HepG2 (cell line): Measurements from ENCODE around the gene TXNRD1. TPM values are rescaled to one million over a fixed set of nuclear protein-coding genes. Genes with fewer than 3 reads are reported as not detected.

Experiments
- ATAC-seq: fragments of 200-7000 bp; cut with Tn5 transposase; 3 replicates; pipeline ENCODE4 v1.9.1; 2020; ENCODE audit warnings: mild to moderate bottlenecking, moderate library complexity
- BruUV-seq: library from RNA; stranded (reverse); fragments of 400-500 nt; replicated peaks from 2 replicates; lab custom pipeline; 2021; lab: Mats Ljungman, UMichigan
- CTCF ChIA-PET: fragments of 300-600 bp; formaldehyde crosslinking; extraction: SDS; loops from one replicate; lab custom pipeline; 2021; ENCODE audit warnings: low total read pairs, inconsistent platforms, low intra/inter-chr PET ratio; lab: Yijun Ruan, JAX
- POLR2A ChIA-PET: fragments of 350-600 bp; sonication (Branson Sonifier 250); formaldehyde crosslinking; loops from one replicate; lab custom pipeline; 2020; ENCODE audit warnings: antibody characterized with exemption, inconsistent platforms; lab: Yijun Ruan, JAX
- DNase-seq: peaks from one replicate; pipeline ENCODE4 v3.0.0-alpha.2; 2015; ENCODE audit warnings: low spot score
- FAIRE-seq: peaks from 3 replicates; lab custom pipeline; 2011; peaks lifted over from hg19 to GRCh38; lab: Jason Lieb, UNC
- H2AFZ ChIP-seq: one replicate; pipeline ENCODE4 v1.6.1; 2011; ENCODE audit warnings: low read length, inconsistent platforms
- H3K27ac ChIP-seq: fragments of 300-600 bp; 3 replicates; pipeline ENCODE4 v1.8.0; 2011; ENCODE audit warnings: mixed run types, mild to moderate bottlenecking, mixed read lengths, low read length, inconsistent platforms; ENCODE audit not compliant: insufficient read depth; ENCODE audit errors: extremely low read length
- H3K27me3 ChIP-seq, 2 experiments: fragments of 200-600 bp in 1 of 2; 2 replicates in 1 of 2; 3 replicates in 1 of 2; pipeline versions ENCODE4 v1.6.0 to v1.8.0; 2011; ENCODE audit warnings: low read length in 2 of 2, mild to moderate bottlenecking in 2 of 2, moderate library complexity in 2 of 2, inconsistent platforms in 1 of 2; ENCODE audit not compliant: insufficient read depth in 2 of 2, control insufficient read depth in 1 of 2
- H3K36me3 ChIP-seq, 2 experiments: fragments of 200-600 bp in 1 of 2; replicated peaks in 1 of 2; 2 replicates in 1 of 2; 3 replicates in 1 of 2; pipeline versions ENCODE4 v1.5.1 to v1.8.0; 2011; ENCODE audit warnings: low read length in 2 of 2, inconsistent platforms in 1 of 2; ENCODE audit not compliant: insufficient read depth in 2 of 2, control insufficient read depth in 1 of 2
- H3K4me1 ChIP-seq: 2 replicates; pipeline ENCODE4 v1.5.1; 2012; ENCODE audit warnings: low read length, inconsistent platforms; ENCODE audit not compliant: insufficient read depth
- H3K4me2 ChIP-seq: 2 replicates; pipeline ENCODE4 v1.6.0; 2011; ENCODE audit warnings: low read depth, low read length, inconsistent platforms
- H3K4me3 ChIP-seq, 3 experiments: fragments of 200-600 bp in 1 of 3; sonication (generic), shearing (Covaris generic) in 1 of 3; replicated peaks in 1 of 3; 2 replicates each; pipeline ENCODE4 v1.5.1; 2011 to 2016; ENCODE audit warnings: low read length in 3 of 3, inconsistent platforms in 2 of 3, low read depth in 2 of 3, mild to moderate bottlenecking in 2 of 3, control low read depth in 1 of 3, mixed read lengths in 1 of 3; ENCODE audit not compliant: insufficient read depth in 1 of 3
- H3K79me2 ChIP-seq: one replicate; pipeline ENCODE4 v1.6.1; 2011; ENCODE audit warnings: low read length, inconsistent platforms; ENCODE audit not compliant: insufficient read depth
- H3K9ac ChIP-seq: 2 replicates; pipeline ENCODE4 v1.6.0; 2011; ENCODE audit warnings: mild to moderate bottlenecking, low read depth, low read length, inconsistent platforms; ENCODE audit not compliant: insufficient read depth
- H3K9me3 ChIP-seq: 2 replicates; pipeline ENCODE4 v1.5.1; 2012; ENCODE audit warnings: mild to moderate bottlenecking, low read length
- H4K20me1 ChIP-seq: 2 replicates; pipeline ENCODE4 v1.6.0; 2011; ENCODE audit warnings: inconsistent platforms, mild to moderate bottlenecking, low read length, moderate library complexity; ENCODE audit not compliant: insufficient read depth
- ATRX ChIP-seq: sonication (generic); formaldehyde crosslinking; IDR thresholded peaks from 2 replicates; pipeline ENCODE4 v1.4.0; 2020; ENCODE audit warnings: missing genetic modification reagents, borderline replicate concordance
- ELK4 ChIP-seq: sonication (generic); formaldehyde crosslinking; IDR thresholded peaks from 2 replicates; pipeline ENCODE4 v1.9.0; 2021; ENCODE audit warnings: missing genetic modification reagents, borderline replicate concordance
- MEF2D ChIP-seq: sonication (generic); formaldehyde crosslinking; IDR thresholded peaks from 2 replicates; pipeline ENCODE4 v1.5.1; 2020; ENCODE audit warnings: mild to moderate bottlenecking, missing genetic modification reagents
- RBM22 ChIP-seq: fragments of 200-400 bp; formaldehyde crosslinking; optimal IDR thresholded peaks from 2 replicates; pipeline ENCODE3; 2017; ENCODE audit warnings: mild to moderate bottlenecking, low read length, moderate library complexity
- TCF7 ChIP-seq: sonication (generic); IDR thresholded peaks from 2 replicates; pipeline ENCODE4 v1.6.1; 2016; ENCODE audit warnings: antibody characterized with exemption, low read depth
- ZNF501 ChIP-seq: sonication (generic); formaldehyde crosslinking; IDR thresholded peaks from 2 replicates; pipeline ENCODE4 v1.5.1; 2020; ENCODE audit warnings: mild to moderate bottlenecking, moderate library complexity, missing genetic modification reagents
- ZNF7 ChIP-seq: IDR thresholded peaks from 2 replicates; pipeline ENCODE4 v1.6.1; 2016; ENCODE audit warnings: missing biosample characterization, missing genetic modification reagents
- ZSCAN12 ChIP-seq: sonication (generic); formaldehyde crosslinking; IDR thresholded peaks from 2 replicates; pipeline ENCODE4 v1.9.0; 2021; ENCODE audit warnings: mild to moderate bottlenecking, missing genetic modification reagents
- WGBS: methylation state at CpG from one replicate; pipeline ENCODE4 v1.1.6; 2017; ENCODE audit warnings: low lambda C conversion rate; 5-methylcytosine and 5-hydroxymethylcytosine counted together
- in situ Hi-C: cut with HindIII; loops from 2 replicates; pipeline ENCODE4 v1.10.0; 2017; ENCODE audit warnings: low pct_unique_long_range_greater_than_20kb; ENCODE audit not compliant: extremely low pct_ligation_motif_present
- intact Hi-C: fragments of 100-400 bp; cut with micrococcal nuclease; formaldehyde crosslinking; loops from one replicate; pipeline ENCODE4 v1.10.0; 2022; ENCODE audit not compliant: unreplicated experiment
- polyA plus RNA-seq, 8 experiments: library from polyadenylated mRNA; depleted of rRNA in 3 of 8; stranded (reverse) in 7 of 8; unstranded in 1 of 8; fragments of >200 nt; fragmentation: Illumina TruSeq in 4 of 8; extraction: Trizol in 4 of 8; gene quantifications; 2 replicates each; pipeline versions ENCODE4 v1.2.1 to v1.2.3, GENCODE V29; 2011 to 2016; ENCODE audit warnings: low read depth in 4 of 8, missing spikeins in 1 of 8, mixed read lengths in 1 of 8; ENCODE audit not compliant: insufficient read depth in 1 of 8
- total RNA-seq, 5 experiments: library from RNA; depleted of rRNA; stranded (reverse); fragments of >200 nt; fragmentation: Illumina TruSeq; extraction: Trizol; gene quantifications; 2 replicates each; pipeline ENCODE4 v1.2.3, GENCODE V29; 2016; ENCODE audit warnings: low read depth in 1 of 5

The TXNRD1 gene
- total and polyA plus RNA-seq, 2 of the 13 experiments (the other 11 are each of a cell fraction or from before 2014, with no cell fraction given): 54.0 to 190 TPM

GRCh38 chr12:104336115-104336514, 120.5 kb downstream of the TXNRD1 start:
- H3K4me1 ChIP-seq: no peaks in the 10 kb centered on the region
- TF ChIP-seq ELK4 (CRISPR knock-in tag): no peak
- TF ChIP-seq ZNF7 (CRISPR knock-in tag): no peak
- no peak for TF ChIP-seq ZNF501
- TF ChIP-seq ATRX (CRISPR knock-in tag): no peak
- no peak for TF ChIP-seq ZSCAN12 (CRISPR knock-in tag)
- no peak for TF ChIP-seq TCF7
- H3K27me3 ChIP-seq: no peaks in the 10 kb centered on the region
- H2AFZ ChIP-seq: no peak overlapping the region
- no peaks in the 10 kb centered on the region for H3K9me3 ChIP-seq
- no peak overlapping the region for H3K4me2 ChIP-seq
- in situ Hi-C loops: no loop called here
- no peak overlapping the region for H3K27ac ChIP-seq
- H3K4me3 ChIP-seq: no peak overlapping the region
- H3K9ac ChIP-seq: no peak overlapping the region
- H3K36me3 ChIP-seq: peaks cover 15 to 79% of the 10 kb centered on the region in 2 experiments
- ChIA-PET POLR2A (interaction anchor here (0.5 kb wide), 1 partner anchor 766 kb away, joined by 3 read pairs; no protein-coding TSS in a partner anchor), CTCF (no interaction called here)
- FAIRE-seq: no peak
- DNase-seq: no peak
- intact Hi-C loops: no loop called here
- WGBS: 98% methylated on average over 2 of the region's 2 CpGs
- peaks cover 3% of the 10 kb centered on the region; the same call in 1 of the 2 replicates for H4K20me1 ChIP-seq
- no TSS peak for BruUV-seq
- H3K79me2 ChIP-seq: no peaks in the 10 kb centered on the region
- no peak for ATAC-seq

GRCh38 chr12:104337030-104337558, 121.5 kb downstream of the TXNRD1 start:
- no peaks in the 10 kb centered on the region for H3K9me3 ChIP-seq
- no peak for DNase-seq
- no TSS peak for BruUV-seq
- H3K4me1 ChIP-seq: no peaks in the 10 kb centered on the region
- H3K27ac ChIP-seq: no peak overlapping the region
- 93% methylated on average over 7 of the region's 7 CpGs for WGBS
- H2AFZ ChIP-seq: no peak overlapping the region
- H4K20me1 ChIP-seq: peaks cover 3% of the 10 kb centered on the region; the same call in 1 of the 2 replicates
- POLR2A ChIA-PET: no interaction called here
- CTCF ChIA-PET: no interaction called here
- no peaks in the 10 kb centered on the region for H3K27me3 ChIP-seq
- no peak overlapping the region for H3K4me3 ChIP-seq
- intact Hi-C loops (no loop called here), in situ Hi-C loops (no loop called here)
- TF ChIP-seq RBM22 (peak; percentile 76), MEF2D (CRISPR knock-in tag) (no peak)
- H3K9ac ChIP-seq: no peak overlapping the region
- H3K79me2 ChIP-seq: no peaks in the 10 kb centered on the region
- no peak for ATAC-seq
- FAIRE-seq: no peak
- H3K4me2 ChIP-seq: no peak overlapping the region
- H3K36me3 ChIP-seq: peaks cover 15 to 80% of the 10 kb centered on the region in 2 experiments
